Panc1 (cell line): ENCODE data around the gene CSNK1G1. TPM values are rescaled to one million over a fixed set of nuclear protein-coding genes. Genes with fewer than 3 reads are reported as not detected.

Experiments
- ATAC-seq: fragments of 200-7000 bp; cut with Tn5 transposase; 2 replicates; pipeline ENCODE4 v1.9.1; 2020; ENCODE audit warnings: mild to moderate bottlenecking, moderate library complexity
- BruUV-seq: library from RNA; stranded (reverse); fragments of 400-500 nt; replicated peaks from 2 replicates; lab custom pipeline; 2021; lab: Mats Ljungman, UMichigan
- CTCF ChIA-PET: fragments of 300-600 bp; sonication (Branson Sonifier 250); formaldehyde crosslinking; loops from one replicate; lab custom pipeline; 2022; ENCODE audit warnings: antibody characterized with exemption; lab: Charles Lee
- POLR2A ChIA-PET: fragments of 300-600 bp; sonication (Branson Sonifier 250); formaldehyde crosslinking; loops from one replicate; lab custom pipeline; 2022; ENCODE audit warnings: antibody characterized with exemption; lab: Charles Lee
- DNase-seq: peaks from one replicate; pipeline ENCODE4 v3.0.0-alpha.2; 2010; ENCODE audit warnings: low read depth, low spot score
- H3K27ac ChIP-seq: 2 replicates; pipeline ENCODE4 v1.5.1; 2011; ENCODE audit warnings: mild to moderate bottlenecking, low read length, inconsistent platforms
- H3K27me3 ChIP-seq: fragments of 200-500 bp; sonication (Bioruptor generic); 2 replicates; pipeline ENCODE4 v1.6.0; 2014; ENCODE audit warnings: low read length, inconsistent platforms; ENCODE audit not compliant: control insufficient read depth, insufficient read depth
- H3K36me3 ChIP-seq: fragments of 200-500 bp; sonication (Bioruptor generic); 2 replicates; pipeline ENCODE4 v1.5.1; 2014; ENCODE audit warnings: inconsistent platforms, mild to moderate bottlenecking, low read length, moderate library complexity; ENCODE audit not compliant: control insufficient read depth, insufficient read depth
- H3K4me1 ChIP-seq: 2 replicates; pipeline ENCODE4 v1.5.1; 2011; ENCODE audit warnings: inconsistent platforms, mild to moderate bottlenecking, low read length, moderate library complexity; ENCODE audit not compliant: control insufficient read depth, insufficient read depth
- H3K4me3 ChIP-seq, 2 experiments: 2 replicates each; pipeline ENCODE4 v1.5.1; 2011 to 2012; ENCODE audit warnings: low read depth in 2 of 2, low read length in 2 of 2, mild to moderate bottlenecking in 2 of 2, inconsistent platforms in 1 of 2, moderate library complexity in 1 of 2
- H3K9me3 ChIP-seq: fragments of 200-500 bp; sonication (Bioruptor generic); 2 replicates; pipeline ENCODE4 v1.5.1; 2014; ENCODE audit warnings: low read depth, mild to moderate bottlenecking, inconsistent platforms, low read length, moderate library complexity; ENCODE audit not compliant: control insufficient read depth, insufficient read depth
- POLR2AphosphoS5 ChIP-seq: IDR thresholded peaks from 2 replicates; pipeline ENCODE4 v1.6.1; 2012; ENCODE audit warnings: mild to moderate bottlenecking, low read depth, low read length, moderate library complexity
- REST ChIP-seq, 2 experiments: IDR thresholded peaks; 2 replicates each; pipeline ENCODE4 v1.6.1; 2011 to 2012; ENCODE audit warnings: low read depth in 2 of 2, control low read depth in 1 of 2, low read length in 1 of 2, mild to moderate bottlenecking in 1 of 2, moderate library complexity in 1 of 2; ENCODE audit not compliant: insufficient read depth in 1 of 2
- SIN3A ChIP-seq: IDR thresholded peaks from 2 replicates; pipeline ENCODE4 v1.6.1; 2012; ENCODE audit warnings: low read depth, mild to moderate bottlenecking, low read length, moderate library complexity, borderline replicate concordance; ENCODE audit not compliant: insufficient read depth
- TCF7L2 ChIP-seq: IDR thresholded peaks from 2 replicates; pipeline ENCODE4 v1.6.1; 2011; ENCODE audit warnings: mild to moderate bottlenecking, low read depth, low read length, inconsistent platforms
- in situ Hi-C: cut with HindIII; loops from 2 replicates; pipeline ENCODE4 v1.10.0; 2016; ENCODE audit warnings: low sequenced_read_pairs, low pct_unique_long_range_greater_than_20kb
- intact Hi-C: fragments of 100-400 bp; cut with micrococcal nuclease; formaldehyde crosslinking; loops from one replicate; pipeline ENCODE4 v1.10.0; 2022; ENCODE audit not compliant: unreplicated experiment
- total RNA-seq: library from RNA; stranded (reverse); gene quantifications from one replicate; pipeline ENCODE4 v1.2.1, GENCODE V29; 2021; ENCODE audit not compliant: unreplicated experiment
- TF ChIP-seq, protein P1 (sequence below): fragments of 450-650 bp; IDR thresholded peaks from 2 replicates; pipeline ENCODE4 v1.5.1; 2017; ENCODE audit warnings: mild to moderate bottlenecking

Gene CSNK1G1
- total RNA-seq, 1 experiment from 2014 or later = 22.8 TPM

- H3K4me1 ChIP-seq = no peaks in the 10 kb centered on the region
- no peak overlapping the region for H3K27ac ChIP-seq
- intact Hi-C loops = no loop called here
- H3K36me3 ChIP-seq = no peaks in the 10 kb centered on the region
- H3K9me3 ChIP-seq = no peaks in the 10 kb centered on the region
- BruUV-seq = no TSS peak
- no peak for ATAC-seq
- in situ Hi-C loops = no loop called here
- H3K4me3 ChIP-seq = no peak overlapping the region
- no peaks in the 10 kb centered on the region for H3K27me3 ChIP-seq
- TF ChIP-seq SIN3A = no peak
- TF ChIP-seq REST (IDR thresholded peaks at IDR 0.05; ENCODE audit: insufficient read depth in 1 of 2, low read depth in 2 of 2, low read length in 1 of 2) = no peak
- TF ChIP-seq TCF7L2 = no peak
- TF ChIP-seq POLR2AphosphoS5 = no peak
- TF ChIP-seq, protein P1, sequence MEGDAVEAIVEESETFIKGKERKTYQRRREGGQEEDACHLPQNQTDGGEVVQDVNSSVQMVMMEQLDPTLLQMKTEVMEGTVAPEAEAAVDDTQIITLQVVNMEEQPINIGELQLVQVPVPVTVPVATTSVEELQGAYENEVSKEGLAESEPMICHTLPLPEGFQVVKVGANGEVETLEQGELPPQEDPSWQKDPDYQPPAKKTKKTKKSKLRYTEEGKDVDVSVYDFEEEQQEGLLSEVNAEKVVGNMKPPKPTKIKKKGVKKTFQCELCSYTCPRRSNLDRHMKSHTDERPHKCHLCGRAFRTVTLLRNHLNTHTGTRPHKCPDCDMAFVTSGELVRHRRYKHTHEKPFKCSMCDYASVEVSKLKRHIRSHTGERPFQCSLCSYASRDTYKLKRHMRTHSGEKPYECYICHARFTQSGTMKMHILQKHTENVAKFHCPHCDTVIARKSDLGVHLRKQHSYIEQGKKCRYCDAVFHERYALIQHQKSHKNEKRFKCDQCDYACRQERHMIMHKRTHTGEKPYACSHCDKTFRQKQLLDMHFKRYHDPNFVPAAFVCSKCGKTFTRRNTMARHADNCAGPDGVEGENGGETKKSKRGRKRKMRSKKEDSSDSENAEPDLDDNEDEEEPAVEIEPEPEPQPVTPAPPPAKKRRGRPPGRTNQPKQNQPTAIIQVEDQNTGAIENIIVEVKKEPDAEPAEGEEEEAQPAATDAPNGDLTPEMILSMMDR = no peak
- ChIA-PET CTCF (no interaction called here), POLR2A (no interaction called here)
- no peak for DNase-seq
Measured at GRCh38 chr15:64285871-64286270, 70.1 kb downstream of the CSNK1G1 start.

DNA sequence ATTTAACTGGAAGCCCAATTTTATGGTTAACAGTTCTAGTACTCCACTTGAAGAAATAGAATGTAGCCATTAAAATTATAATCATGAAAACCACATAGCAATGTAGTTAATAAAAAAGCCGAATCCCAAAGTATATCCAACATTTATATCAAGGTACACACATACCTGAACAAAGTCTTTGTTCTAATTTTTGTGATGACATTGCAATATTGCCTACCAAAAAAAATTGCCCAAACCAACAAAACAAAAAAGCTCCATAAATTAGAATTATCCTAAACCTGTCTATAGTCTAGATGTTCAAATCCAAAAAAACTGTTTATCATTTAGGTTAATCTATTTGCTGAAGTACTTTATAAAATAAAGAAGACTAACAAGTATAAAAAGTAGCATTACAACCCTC, 70.8 kb downstream of the CSNK1G1 start:
- no peak for DNase-seq

GRCh38 chr15:64284042-64284441, 71.9 kb downstream of the CSNK1G1 start:
- in situ Hi-C loops = no loop called here
- CTCF ChIA-PET = no interaction called here
- no peak overlapping the region for H3K27ac ChIP-seq

More for the DNA sequence above, 70.8 kb downstream of the CSNK1G1 start:
- ChIA-PET POLR2A (interaction anchor here (0.5 kb wide), 1 partner anchor 27 kb away, joined by 3 read pairs; no protein-coding TSS in a partner anchor), CTCF (no interaction called here)
- H3K36me3 ChIP-seq = no peaks in the 10 kb centered on the region
- TF ChIP-seq POLR2AphosphoS5 = no peak
- no peak for TF ChIP-seq TCF7L2
- no peaks in the 10 kb centered on the region for H3K27me3 ChIP-seq
- intact Hi-C loops = no loop called here
- no peaks in the 10 kb centered on the region for H3K9me3 ChIP-seq
- H3K27ac ChIP-seq = no peak overlapping the region
- H3K4me3 ChIP-seq = no peak overlapping the region
- no TSS peak for BruUV-seq
- no peaks in the 10 kb centered on the region for H3K4me1 ChIP-seq
- in situ Hi-C loops = no loop called here
- ATAC-seq = no peak

More at GRCh38 chr15:64284042-64284441, 71.9 kb downstream of the CSNK1G1 start:
- no peaks in the 10 kb centered on the region for H3K27me3 ChIP-seq
- H3K9me3 ChIP-seq = no peaks in the 10 kb centered on the region
- TF ChIP-seq SIN3A = no peak
- no peak for TF ChIP-seq POLR2AphosphoS5
- TF ChIP-seq REST (IDR thresholded peaks at IDR 0.05; ENCODE audit: insufficient read depth in 1 of 2, low read depth in 2 of 2, low read length in 1 of 2) = no peak
- TF ChIP-seq, protein P1 = no peak
- no peak for TF ChIP-seq TCF7L2
- no peaks in the 10 kb centered on the region for H3K36me3 ChIP-seq
- no peak for ATAC-seq
- intact Hi-C loops = no loop called here
- no peak for DNase-seq
- H3K4me1 ChIP-seq = no peaks in the 10 kb centered on the region
- POLR2A ChIA-PET = no interaction called here
- BruUV-seq = no TSS peak
- no peak overlapping the region for H3K4me3 ChIP-seq
